ENCODE measurements around the gene G6PC3. TPM values are rescaled to one million over a fixed set of nuclear protein-coding genes. Genes with fewer than 3 reads are reported as not detected.
A peak's percentile ranks its signal among the peaks of the same experiment; 100 is the strongest.
"Not testable (repeated sequence)": the region's sequence is repeated elsewhere in the genome, so short reads cannot be mapped to it uniquely, and the experiment has no call there.

The G6PC3 gene
- polyA plus RNA-seq, 4 donors: 17.6 to 69.2 (median 39.3) TPM

DNA sequence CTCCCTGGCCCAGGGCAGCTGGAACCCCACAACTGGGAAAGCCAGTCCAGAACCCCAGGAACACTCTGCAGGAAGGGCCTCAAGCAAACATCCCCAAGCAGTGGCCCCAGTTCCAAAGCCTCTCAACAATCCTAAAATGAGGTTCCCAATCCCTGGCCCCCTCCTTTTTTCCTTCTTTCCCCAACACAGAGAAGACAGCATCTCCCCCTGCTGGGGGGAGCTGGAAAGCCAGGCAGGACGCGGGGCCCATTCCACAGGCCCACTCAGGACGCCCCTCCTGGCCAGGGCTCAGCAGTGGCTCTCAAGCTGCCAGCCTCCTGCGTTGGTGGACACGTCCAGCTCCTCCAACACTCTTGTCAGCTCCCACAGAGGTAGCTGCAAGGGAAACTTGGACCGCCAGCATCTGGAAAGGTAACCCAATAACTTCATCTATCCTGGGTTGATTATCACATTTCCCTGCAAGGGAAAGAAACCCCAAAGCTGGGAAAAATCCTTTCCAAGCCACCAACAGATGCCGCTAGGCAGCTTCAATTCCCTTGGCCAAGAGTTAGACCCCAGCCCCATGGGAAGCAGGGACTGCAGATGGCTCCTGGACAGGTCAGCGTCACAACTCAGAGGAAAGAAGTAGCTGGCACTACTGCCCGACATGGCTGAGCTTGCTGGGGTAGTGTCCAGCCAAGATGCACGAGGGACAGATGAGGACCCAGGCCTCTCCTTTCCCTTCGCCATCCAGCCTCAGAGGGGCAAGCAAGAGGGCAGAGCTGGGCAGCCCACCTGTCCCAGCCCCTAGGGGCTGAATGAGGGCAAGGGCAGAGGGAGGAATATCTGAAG lies 45.3 kb downstream of the G6PC3 start:
- Histone ChIP-seq H3K9me3 (ENCODE audit: control insufficient read depth in 2 of 2, insufficient read depth in 1 of 2, low read depth in 1 of 2, low read length in 1 of 2) (no peaks in the 10 kb centered on the region), H3K36me3 (ENCODE audit: control insufficient read depth in 3 of 3, insufficient read depth in 2 of 3, low read depth in 1 of 3, low read length in 3 of 3) (peaks cover 0 to 90% (median 0%) of the 10 kb centered on the region in 3 donors), H3K4me1 (ENCODE audit: control insufficient read depth in 3 of 3, insufficient read depth in 2 of 3, low read depth in 1 of 3, low read length in 2 of 3) (peaks cover 1 to 19% (median 10%) of the 10 kb centered on the region in 3 donors), H3K27ac (ENCODE audit: low read depth in 1 of 3, low read length in 2 of 3) (no peak overlapping the region), H3K27me3 (ENCODE audit: control insufficient read depth in 3 of 3, insufficient read depth in 3 of 3, low read length in 3 of 3) (no peaks in the 10 kb centered on the region), H3K4me3 (ENCODE audit: low read depth in 1 of 3, low read length in 3 of 3) (no peak overlapping the region)
- 58 to 75% (median 69%) methylated on average over 11 of the region's 11 CpGs for WGBS, 3 donors
- DNase-seq: peak in 1 of 2 donors; percentile 48
- FAIRE-seq: no peak

DNA sequence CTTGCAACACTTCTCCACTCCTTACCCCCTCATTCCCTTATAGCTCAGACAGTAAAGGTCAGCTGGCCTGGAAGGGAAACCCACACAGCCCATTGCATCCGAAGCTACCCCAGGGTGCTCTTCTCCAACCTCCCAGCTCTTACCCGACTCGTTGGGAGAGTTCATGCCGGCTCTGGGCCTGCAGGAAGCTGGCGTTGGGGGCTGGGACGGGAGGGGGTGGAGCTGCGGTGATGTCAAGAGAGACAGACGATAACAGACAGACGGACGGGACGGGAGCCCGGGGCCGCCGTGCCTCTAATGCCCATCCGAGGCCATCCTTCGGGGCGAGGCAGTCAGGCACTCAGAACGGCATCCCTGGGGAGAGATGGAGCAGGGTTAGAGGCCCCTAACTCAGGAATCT lies 46.8 kb downstream of the G6PC3 start:
- DNase-seq (no peak), FAIRE-seq (no peak)
- Histone ChIP-seq H3K36me3 (ENCODE audit: control insufficient read depth in 3 of 3, insufficient read depth in 2 of 3, low read depth in 1 of 3, low read length in 3 of 3) (peaks cover 0 to 81% (median 0%) of the 10 kb centered on the region in 3 donors), H3K27ac (ENCODE audit: low read depth in 1 of 3, low read length in 2 of 3) (no peak overlapping the region), H3K4me3 (ENCODE audit: low read depth in 1 of 3, low read length in 3 of 3) (no peak overlapping the region), H3K9me3 (ENCODE audit: control insufficient read depth in 2 of 2, insufficient read depth in 1 of 2, low read depth in 1 of 2, low read length in 1 of 2) (no peaks in the 10 kb centered on the region), H3K27me3 (ENCODE audit: control insufficient read depth in 3 of 3, insufficient read depth in 3 of 3, low read length in 3 of 3) (no peaks in the 10 kb centered on the region), H3K4me1 (ENCODE audit: control insufficient read depth in 3 of 3, insufficient read depth in 2 of 3, low read depth in 1 of 3, low read length in 2 of 3) (peaks cover 0 to 13% (median 6%) of the 10 kb centered on the region in 3 donors)
- WGBS, 3 donors: 78 to 88% (median 87%) methylated on average over 18 of the region's 18 CpGs

DNA sequence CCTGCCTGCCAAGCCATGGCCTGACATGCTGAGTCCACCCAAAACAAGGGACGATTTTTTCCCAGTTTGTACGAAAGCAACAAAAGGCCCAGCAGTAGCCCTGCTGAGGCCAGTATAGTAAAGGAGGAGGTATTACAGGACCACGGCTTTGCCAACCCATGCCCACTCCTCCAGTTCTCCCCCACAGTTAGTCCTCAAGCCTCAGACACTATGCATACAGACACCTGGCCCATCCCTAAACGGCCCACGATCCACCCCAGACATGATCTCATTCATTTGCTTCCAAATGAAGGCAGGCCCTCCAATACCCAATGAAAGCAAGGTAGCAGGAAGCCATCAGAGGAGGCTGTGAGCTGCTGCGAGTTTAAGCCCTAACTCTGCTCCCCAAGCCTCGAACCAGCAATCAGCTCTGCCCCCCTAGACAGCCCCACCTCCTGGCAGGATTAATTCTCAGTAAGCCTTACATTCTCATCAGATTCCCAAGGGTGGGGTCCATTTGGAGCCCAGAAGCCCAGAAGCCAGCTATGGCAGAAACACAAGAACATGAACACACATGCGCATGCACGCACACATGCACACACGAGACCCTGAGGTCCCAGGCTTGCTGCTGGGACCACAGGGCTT lies 48.0 kb downstream of the G6PC3 start:
- Histone ChIP-seq H3K4me3 (ENCODE audit: low read depth in 1 of 3, low read length in 3 of 3) (no peak overlapping the region), H3K4me1 (ENCODE audit: control insufficient read depth in 3 of 3, insufficient read depth in 2 of 3, low read depth in 1 of 3, low read length in 2 of 3) (peaks cover 0 to 15% (median 6%) of the 10 kb centered on the region in 3 donors), H3K27ac (ENCODE audit: low read depth in 1 of 3, low read length in 2 of 3) (no peak overlapping the region), H3K27me3 (ENCODE audit: control insufficient read depth in 3 of 3, insufficient read depth in 3 of 3, low read length in 3 of 3) (no peaks in the 10 kb centered on the region), H3K9me3 (ENCODE audit: control insufficient read depth in 2 of 2, insufficient read depth in 1 of 2, low read depth in 1 of 2, low read length in 1 of 2) (no peaks in the 10 kb centered on the region), H3K36me3 (ENCODE audit: control insufficient read depth in 3 of 3, insufficient read depth in 2 of 3, low read depth in 1 of 3, low read length in 3 of 3) (peaks cover 0 to 71% (median 0%) of the 10 kb centered on the region in 3 donors)
- WGBS, 3 donors: 67 to 77% (median 71%) methylated on average over 10 of the region's 10 CpGs
- no peak for DNase-seq
- no peak for FAIRE-seq

DNA sequence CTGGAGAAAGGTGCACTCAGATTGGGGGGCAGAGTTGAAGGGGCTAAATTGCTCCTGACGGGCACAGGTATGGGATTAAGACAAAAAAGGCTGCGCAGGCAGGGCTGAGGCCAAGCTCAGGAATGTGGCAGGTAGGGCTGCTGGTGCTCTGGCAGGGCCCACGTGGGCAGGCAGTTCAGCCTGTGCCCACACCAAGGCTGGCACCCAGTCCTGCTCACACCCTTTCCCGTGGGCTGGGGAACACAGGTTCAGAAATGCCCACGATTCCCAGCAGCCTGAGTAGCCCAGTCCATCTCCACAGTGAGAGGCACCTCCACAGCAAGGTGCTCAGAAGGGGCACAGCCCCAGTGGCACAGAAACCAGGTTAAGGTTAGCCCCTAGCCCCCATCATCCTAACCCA lies 48.5 kb downstream of the G6PC3 start:
- DNase-seq (no peak), FAIRE-seq (no peak)
- no peak overlapping the region for H3K27ac ChIP-seq (ENCODE audit: low read depth in 1 of 3, low read length in 2 of 3)
- no peaks in the 10 kb centered on the region for H3K9me3 ChIP-seq (ENCODE audit: control insufficient read depth in 2 of 2, insufficient read depth in 1 of 2, low read depth in 1 of 2, low read length in 1 of 2)
- peaks cover 0 to 66% (median 0%) of the 10 kb centered on the region in 3 donors for H3K36me3 ChIP-seq (ENCODE audit: control insufficient read depth in 3 of 3, insufficient read depth in 2 of 3, low read depth in 1 of 3, low read length in 3 of 3)
- H3K4me3 ChIP-seq (ENCODE audit: low read depth in 1 of 3, low read length in 3 of 3): no peak overlapping the region
- no peaks in the 10 kb centered on the region for H3K27me3 ChIP-seq (ENCODE audit: control insufficient read depth in 3 of 3, insufficient read depth in 3 of 3, low read length in 3 of 3)
- peaks cover 0 to 16% (median 6%) of the 10 kb centered on the region in 3 donors for H3K4me1 ChIP-seq (ENCODE audit: control insufficient read depth in 3 of 3, insufficient read depth in 2 of 3, low read depth in 1 of 3, low read length in 2 of 3)
- 60 to 78% (median 67%) methylated on average over 5 of the region's 5 CpGs for WGBS, 3 donors

DNA sequence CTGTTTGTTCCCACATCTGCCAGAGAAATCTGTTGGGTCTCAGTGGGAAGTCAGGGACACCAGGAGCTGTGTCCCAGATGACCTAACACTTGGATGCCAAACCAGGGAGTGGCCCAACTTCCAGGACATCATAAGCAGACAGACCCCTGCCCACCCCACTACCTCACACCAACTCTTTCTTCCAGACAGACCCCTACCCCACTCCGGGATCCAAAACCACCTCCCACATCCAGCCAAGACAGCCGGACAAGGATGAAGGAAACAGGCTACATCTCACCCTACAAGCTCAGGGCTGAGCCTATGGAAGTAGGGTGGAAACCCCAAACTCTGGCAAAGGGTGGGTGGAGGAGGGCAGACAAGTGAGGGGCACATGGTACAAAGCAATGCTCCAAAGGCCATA lies 49.3 kb downstream of the G6PC3 start:
- Histone ChIP-seq H3K4me1 (ENCODE audit: control insufficient read depth in 3 of 3, insufficient read depth in 2 of 3, low read depth in 1 of 3, low read length in 2 of 3) (peaks cover 0 to 21% (median 6%) of the 10 kb centered on the region in 3 donors), H3K9me3 (ENCODE audit: control insufficient read depth in 2 of 2, insufficient read depth in 1 of 2, low read depth in 1 of 2, low read length in 1 of 2) (no peaks in the 10 kb centered on the region), H3K36me3 (ENCODE audit: control insufficient read depth in 3 of 3, insufficient read depth in 2 of 3, low read depth in 1 of 3, low read length in 3 of 3) (peaks cover 0 to 58% (median 0%) of the 10 kb centered on the region in 3 donors), H3K27ac (ENCODE audit: low read depth in 1 of 3, low read length in 2 of 3) (no peak overlapping the region), H3K4me3 (ENCODE audit: low read depth in 1 of 3, low read length in 3 of 3) (no peak overlapping the region), H3K27me3 (ENCODE audit: control insufficient read depth in 3 of 3, insufficient read depth in 3 of 3, low read length in 3 of 3) (no peaks in the 10 kb centered on the region)
- DNase-seq (no peak), FAIRE-seq (no peak)
- 93 to 98% (median 96%) methylated on average over 2 of the region's 2 CpGs for whole genome bisulfite sequencing, 3 donors

DNA sequence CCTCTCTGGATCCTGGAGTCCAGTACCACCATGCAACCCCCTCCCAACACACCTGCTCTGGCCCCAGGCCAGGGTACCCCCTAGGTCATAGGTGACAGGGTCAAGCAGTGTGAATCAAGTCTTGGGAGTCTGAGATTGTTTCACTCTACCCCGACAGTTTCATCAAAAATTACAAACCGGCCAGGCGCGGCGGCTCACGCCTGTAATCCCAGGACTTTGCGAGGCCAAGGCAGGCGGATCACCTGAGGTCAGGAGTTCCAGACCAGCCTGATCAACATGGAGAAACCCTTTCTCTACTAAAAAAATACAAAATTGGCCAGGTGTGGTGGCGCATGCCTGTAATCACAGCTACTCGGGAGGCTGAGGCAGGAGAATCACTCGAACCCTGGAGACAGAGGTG lies 49.7 kb downstream of the G6PC3 start:
- not testable (repeated sequence) for H3K27me3 ChIP-seq (ENCODE audit: control insufficient read depth in 3 of 3, insufficient read depth in 3 of 3, low read length in 3 of 3); H3K9me3 ChIP-seq (ENCODE audit: control insufficient read depth in 2 of 2, insufficient read depth in 1 of 2, low read depth in 1 of 2, low read length in 1 of 2); DNase-seq; H3K4me3 ChIP-seq (ENCODE audit: low read depth in 1 of 3, low read length in 3 of 3); FAIRE-seq; H3K27ac ChIP-seq (ENCODE audit: low read depth in 1 of 3, low read length in 2 of 3)
- Histone ChIP-seq H3K36me3 (ENCODE audit: control insufficient read depth in 3 of 3, insufficient read depth in 2 of 3, low read depth in 1 of 3, low read length in 3 of 3) (peaks cover 0 to 53% (median 0%) of the 10 kb centered on the region in 3 donors), H3K4me1 (ENCODE audit: control insufficient read depth in 3 of 3, insufficient read depth in 2 of 3, low read depth in 1 of 3, low read length in 2 of 3) (peaks cover 0 to 21% (median 6%) of the 10 kb centered on the region in 3 donors)
- 92 to 93% (median 93%) methylated on average over 11 of the region's 11 CpGs for WGBS, 3 donors

DNA sequence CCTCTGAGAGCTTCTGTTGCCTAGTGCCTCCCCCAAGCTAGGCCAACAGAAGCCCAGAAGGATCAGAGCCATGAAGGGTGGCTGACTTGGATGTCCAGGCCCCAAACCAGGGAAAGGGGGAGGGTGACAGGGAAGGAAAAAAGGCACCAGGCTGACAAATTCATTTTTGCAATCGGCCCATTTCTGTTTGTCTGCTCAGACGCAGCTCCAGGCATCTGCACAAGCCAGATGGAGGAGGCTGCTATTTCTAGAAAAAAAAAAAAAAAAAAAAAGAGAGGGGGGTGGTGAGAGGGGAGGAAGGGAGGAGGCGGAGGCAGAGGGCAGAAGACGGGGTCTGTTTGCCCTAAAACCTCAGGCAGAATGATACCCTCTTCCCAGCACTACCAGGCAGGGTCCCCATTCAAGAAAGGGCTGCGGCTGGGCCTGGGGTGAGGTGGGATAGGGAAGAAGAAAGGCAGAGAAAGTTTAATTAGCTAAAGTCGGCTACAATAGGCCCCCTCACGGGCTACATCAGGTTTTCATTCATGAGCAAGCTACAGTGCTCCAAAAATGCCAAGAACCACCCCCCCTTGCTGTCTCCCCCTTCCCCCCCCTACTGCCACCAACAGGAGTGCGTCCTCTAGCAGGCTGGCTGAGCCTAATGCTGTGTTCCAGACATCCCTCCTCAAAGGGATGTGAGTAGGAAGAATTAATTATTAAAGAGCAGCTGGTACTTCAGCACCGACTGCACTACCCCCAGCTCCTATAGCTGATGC lies 50.5 kb downstream of the G6PC3 start:
- Histone ChIP-seq H3K4me3 (ENCODE audit: low read depth in 1 of 3, low read length in 3 of 3) (no peak overlapping the region), H3K27me3 (ENCODE audit: control insufficient read depth in 3 of 3, insufficient read depth in 3 of 3, low read length in 3 of 3) (no peaks in the 10 kb centered on the region), H3K9me3 (ENCODE audit: control insufficient read depth in 2 of 2, insufficient read depth in 1 of 2, low read depth in 1 of 2, low read length in 1 of 2) (no peaks in the 10 kb centered on the region), H3K36me3 (ENCODE audit: control insufficient read depth in 3 of 3, insufficient read depth in 2 of 3, low read depth in 1 of 3, low read length in 3 of 3) (peaks cover 0 to 46% (median 0%) of the 10 kb centered on the region in 3 donors), H3K27ac (ENCODE audit: low read depth in 1 of 3, low read length in 2 of 3) (no peak overlapping the region), H3K4me1 (ENCODE audit: control insufficient read depth in 3 of 3, insufficient read depth in 2 of 3, low read depth in 1 of 3, low read length in 2 of 3) (peaks cover 0 to 21% (median 6%) of the 10 kb centered on the region in 3 donors)
- DNase-seq: no peak
- 59 to 76% (median 68%) methylated on average over 9 of the region's 9 CpGs for WGBS, 3 donors
- no peak for FAIRE-seq

All from small intestine (tissue), 7 donors.